ENCODE results near the gene FUBP3. TPM values are rescaled to one million over a fixed set of nuclear protein-coding genes. Genes with fewer than 3 reads are reported as not detected.

The FUBP3 gene
- polyA plus RNA-seq, 1 donor (not counting 4 experiments of a cell fraction or from before 2014, with no cell fraction given), result 39.1 TPM

DNA sequence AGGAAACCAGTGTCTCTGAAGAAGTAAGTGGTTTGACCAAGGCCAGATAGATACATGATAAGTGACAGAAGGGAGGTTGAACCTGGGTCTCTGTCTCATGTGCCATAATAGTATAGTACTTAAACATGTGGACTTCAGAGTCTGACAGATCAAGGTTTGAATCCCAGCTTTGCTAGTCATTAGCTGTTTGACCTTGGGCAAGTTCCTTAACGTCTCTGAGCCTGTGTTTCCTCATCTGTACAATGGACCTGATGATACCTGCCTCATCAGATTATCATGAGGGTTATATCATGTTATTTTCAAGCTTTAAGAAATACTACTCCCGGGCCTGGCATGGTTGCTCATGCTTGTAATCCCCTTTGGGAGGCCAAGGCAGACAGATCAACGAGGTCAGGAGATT, 24.9 kb downstream of the FUBP3 start:
- Histone ChIP-seq H4K20me1 (ENCODE audit: control insufficient read depth, extremely low read depth, insufficient read depth, low read length) (peaks cover 3% of the 10 kb centered on the region), H3K9me1 (ENCODE audit: control insufficient read depth, extremely low read depth, insufficient read depth, low read length) (no peaks in the 10 kb centered on the region)
- no peak for FAIRE-seq

DNA sequence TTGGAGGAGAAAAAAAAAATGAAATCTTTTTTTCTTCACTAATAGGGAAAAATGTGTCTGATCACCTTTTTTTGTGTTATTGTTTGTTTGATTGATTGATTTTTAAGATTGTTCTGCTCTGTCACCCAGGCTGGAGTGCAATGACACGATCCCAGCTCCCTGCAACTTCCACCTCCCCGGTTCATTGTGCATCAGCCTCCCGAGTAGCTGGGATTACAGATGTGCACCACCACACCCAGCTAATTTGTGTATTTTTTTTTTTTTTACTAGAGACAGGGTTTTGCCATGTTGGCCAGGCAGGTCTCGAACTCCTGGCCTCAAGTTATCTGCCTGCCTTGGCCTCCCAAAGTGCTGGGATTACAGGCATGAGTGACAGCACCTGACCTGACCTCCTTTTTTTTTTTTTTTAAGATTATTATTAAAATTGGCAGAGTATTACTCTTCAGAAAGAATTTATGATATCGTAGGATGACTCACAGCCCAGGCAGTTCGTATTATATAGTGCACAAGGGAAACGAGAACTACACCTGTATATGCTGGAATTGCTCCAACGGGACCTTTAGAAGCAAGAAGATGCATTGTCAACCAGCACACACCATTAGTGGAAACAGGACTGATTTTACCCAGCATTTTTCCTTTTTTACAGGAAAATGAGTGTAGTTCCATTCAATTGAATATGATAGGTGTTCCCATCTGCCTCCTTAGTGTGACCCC, 27.7 kb downstream of the FUBP3 start:
- no peaks in the 10 kb centered on the region for H3K27me3 ChIP-seq (ENCODE audit: control insufficient read depth, extremely low read depth, insufficient read depth, low read length)
- no peak overlapping the region for H3K4me3 ChIP-seq (ENCODE audit: control insufficient read depth in 2 of 3, extremely low read depth in 1 of 3, insufficient read depth in 2 of 3, low read depth in 1 of 3, low read length in 3 of 3)
- no peak overlapping the region for H3K27ac ChIP-seq (ENCODE audit: control insufficient read depth, insufficient read depth, low read length)
- FAIRE-seq (no peak), DNase-seq (ENCODE audit: low read depth, low spot score) (no peak)
- no peaks in the 10 kb centered on the region for H3K9me1 ChIP-seq (ENCODE audit: control insufficient read depth, extremely low read depth, insufficient read depth, low read length)
- H3K4me1 ChIP-seq (ENCODE audit: control insufficient read depth, extremely low read depth, insufficient read depth, low read length), result peaks cover 2% of the 10 kb centered on the region
- H3K4me2 ChIP-seq (ENCODE audit: control insufficient read depth, extremely low read depth, insufficient read depth, low read depth, low read length), result no peak overlapping the region
- H3K9me3 ChIP-seq (ENCODE audit: control insufficient read depth, low read depth, low read length), result no peaks in the 10 kb centered on the region
- dilution Hi-C loops (cut with MboI; ENCODE audit: extremely low pct_ligation_motif_present, low sequenced_read_pairs), result no loop called here
- peaks cover 20 to 22% of the 10 kb centered on the region in 2 experiments for H3K36me3 ChIP-seq (ENCODE audit: control insufficient read depth in 2 of 2, extremely low read depth in 1 of 2, insufficient read depth in 2 of 2, low read length in 2 of 2)
- H3K79me2 ChIP-seq (ENCODE audit: control insufficient read depth, insufficient read depth, low read length), result peaks cover 20% of the 10 kb centered on the region
- peaks cover 7% of the 10 kb centered on the region for H4K20me1 ChIP-seq (ENCODE audit: control insufficient read depth, extremely low read depth, insufficient read depth, low read length)
- no peak overlapping the region for H2AFZ ChIP-seq (ENCODE audit: control insufficient read depth, low read length)
- no peak overlapping the region for H3K9ac ChIP-seq (ENCODE audit: control insufficient read depth, extremely low read depth, insufficient read depth, low read length)
- TF ChIP-seq EZH2 (IDR thresholded peaks at IDR 0.05; ENCODE audit: low read length), result no peak
- TF ChIP-seq, protein P1, sequence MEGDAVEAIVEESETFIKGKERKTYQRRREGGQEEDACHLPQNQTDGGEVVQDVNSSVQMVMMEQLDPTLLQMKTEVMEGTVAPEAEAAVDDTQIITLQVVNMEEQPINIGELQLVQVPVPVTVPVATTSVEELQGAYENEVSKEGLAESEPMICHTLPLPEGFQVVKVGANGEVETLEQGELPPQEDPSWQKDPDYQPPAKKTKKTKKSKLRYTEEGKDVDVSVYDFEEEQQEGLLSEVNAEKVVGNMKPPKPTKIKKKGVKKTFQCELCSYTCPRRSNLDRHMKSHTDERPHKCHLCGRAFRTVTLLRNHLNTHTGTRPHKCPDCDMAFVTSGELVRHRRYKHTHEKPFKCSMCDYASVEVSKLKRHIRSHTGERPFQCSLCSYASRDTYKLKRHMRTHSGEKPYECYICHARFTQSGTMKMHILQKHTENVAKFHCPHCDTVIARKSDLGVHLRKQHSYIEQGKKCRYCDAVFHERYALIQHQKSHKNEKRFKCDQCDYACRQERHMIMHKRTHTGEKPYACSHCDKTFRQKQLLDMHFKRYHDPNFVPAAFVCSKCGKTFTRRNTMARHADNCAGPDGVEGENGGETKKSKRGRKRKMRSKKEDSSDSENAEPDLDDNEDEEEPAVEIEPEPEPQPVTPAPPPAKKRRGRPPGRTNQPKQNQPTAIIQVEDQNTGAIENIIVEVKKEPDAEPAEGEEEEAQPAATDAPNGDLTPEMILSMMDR (optimal IDR thresholded peaks at IDR 0.05 in 1 of 3, IDR thresholded peaks at IDR 0.05 in 1 of 3, conservative IDR thresholded peaks at IDR 0.05 in 1 of 3; ENCODE audit: extremely low read depth in 1 of 3, insufficient read depth in 2 of 3, low read length in 3 of 3), result no peak

More for the DNA sequence above, 24.9 kb downstream of the FUBP3 start:
- no peaks in the 10 kb centered on the region for H3K4me1 ChIP-seq (ENCODE audit: control insufficient read depth, extremely low read depth, insufficient read depth, low read length)
- H3K27ac ChIP-seq (ENCODE audit: control insufficient read depth, insufficient read depth, low read length), result no peak overlapping the region
- dilution Hi-C loops (cut with MboI; ENCODE audit: extremely low pct_ligation_motif_present, low sequenced_read_pairs), result no loop called here
- no peak overlapping the region for H3K4me2 ChIP-seq (ENCODE audit: control insufficient read depth, extremely low read depth, insufficient read depth, low read depth, low read length)
- H3K79me2 ChIP-seq (ENCODE audit: control insufficient read depth, insufficient read depth, low read length), result peaks cover 19% of the 10 kb centered on the region
- no peaks in the 10 kb centered on the region for H3K27me3 ChIP-seq (ENCODE audit: control insufficient read depth, extremely low read depth, insufficient read depth, low read length)
- no peak overlapping the region for H2AFZ ChIP-seq (ENCODE audit: control insufficient read depth, low read length)
- no peaks in the 10 kb centered on the region for H3K9me3 ChIP-seq (ENCODE audit: control insufficient read depth, low read depth, low read length)
- TF ChIP-seq, protein P1 (optimal IDR thresholded peaks at IDR 0.05 in 1 of 3, IDR thresholded peaks at IDR 0.05 in 1 of 3, conservative IDR thresholded peaks at IDR 0.05 in 1 of 3; ENCODE audit: extremely low read depth in 1 of 3, insufficient read depth in 2 of 3, low read length in 3 of 3), result no peak
- no peak for TF ChIP-seq EZH2 (IDR thresholded peaks at IDR 0.05; ENCODE audit: low read length)
- no peak for DNase-seq (ENCODE audit: low read depth, low spot score)
- peaks cover 18 to 22% of the 10 kb centered on the region in 2 experiments for H3K36me3 ChIP-seq (ENCODE audit: control insufficient read depth in 2 of 2, extremely low read depth in 1 of 2, insufficient read depth in 2 of 2, low read length in 2 of 2)
- no peak overlapping the region for H3K9ac ChIP-seq (ENCODE audit: control insufficient read depth, extremely low read depth, insufficient read depth, low read length)
- H3K4me3 ChIP-seq (ENCODE audit: control insufficient read depth in 2 of 3, extremely low read depth in 1 of 3, insufficient read depth in 2 of 3, low read depth in 1 of 3, low read length in 3 of 3), result no peak overlapping the region
